SH-SY5Y (cell line): ENCODE measurements around the gene DRD3.

Experiments
- GATA2 ChIP-seq: IDR thresholded peaks from 2 replicates; pipeline ENCODE4 v1.6.1; 2011; ENCODE audit warnings: mild to moderate bottlenecking, low read depth, low read length
- GATA3 ChIP-seq: IDR thresholded peaks from 2 replicates; pipeline ENCODE4 v1.6.1; 2011; ENCODE audit warnings: low read depth, mild to moderate bottlenecking, low read length, moderate library complexity

DRD3 gene

DNA sequence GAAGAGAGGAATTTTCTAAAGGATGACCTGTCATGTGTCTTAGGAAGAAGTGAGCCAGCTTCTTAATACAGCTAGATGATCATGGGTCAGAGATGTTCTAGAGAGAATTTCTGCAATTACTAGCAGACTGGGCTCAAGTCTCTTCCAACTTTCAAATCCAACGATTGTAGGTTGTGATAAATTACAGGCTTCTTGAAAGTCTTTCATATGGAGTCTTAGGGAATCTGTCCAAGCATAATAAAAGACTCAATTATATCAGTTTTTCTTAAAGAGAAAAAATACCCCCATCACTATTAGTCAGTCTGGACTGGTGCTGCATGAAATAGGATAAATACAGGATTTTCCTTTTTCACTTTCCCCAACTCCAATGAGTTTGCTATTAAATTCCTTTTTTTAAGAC is 59.1 kb downstream of the DRD3 start:
- TF ChIP-seq GATA3 = no peak
- TF ChIP-seq GATA2 = no peak

DNA sequence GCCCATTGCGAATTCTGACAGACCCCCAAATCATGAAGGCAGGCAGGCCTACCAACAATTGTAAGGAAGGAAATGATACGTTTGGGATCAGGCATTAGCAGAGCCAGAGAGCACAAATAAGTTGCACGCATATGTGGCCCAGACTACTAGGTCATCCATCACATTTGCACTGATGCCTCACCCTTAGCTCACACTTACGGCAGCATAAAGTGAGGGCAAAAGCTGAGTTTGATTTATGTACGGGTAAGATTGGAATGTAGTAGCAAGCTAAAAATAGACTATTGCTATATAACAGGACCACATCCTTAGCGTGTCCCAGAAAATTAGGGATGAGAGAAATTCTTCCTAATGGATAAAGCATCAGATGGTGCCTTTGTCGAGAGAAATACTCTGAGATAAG is 63.7 kb downstream of the DRD3 start:
- TF ChIP-seq GATA2 (no peak), GATA3 (no peak)

DNA sequence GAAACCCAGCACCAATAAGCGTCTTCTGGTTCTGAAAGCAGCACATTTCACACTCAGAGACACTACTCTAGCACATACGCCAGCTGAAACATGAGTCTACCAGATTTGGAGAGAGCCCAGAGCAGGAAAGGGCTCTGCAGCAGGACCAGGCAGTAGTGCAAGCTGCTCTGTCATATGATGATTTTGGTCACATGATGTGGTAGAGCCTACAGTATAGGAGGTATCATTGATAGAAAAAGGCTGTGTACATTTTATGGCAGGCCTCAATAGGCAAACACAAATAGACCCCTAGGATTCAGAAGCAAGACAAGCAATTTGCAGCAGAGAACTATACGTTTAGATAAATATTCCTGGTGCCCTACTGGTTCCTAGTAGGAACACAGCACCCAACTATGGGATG is 64.1 kb downstream of the DRD3 start:
- no peak for TF ChIP-seq GATA2
- no peak for TF ChIP-seq GATA3

GRCh38 chr3:114112696-114113095 is 66.2 kb downstream of the DRD3 start:
- TF ChIP-seq GATA3 (no peak), GATA2 (no peak)

DNA sequence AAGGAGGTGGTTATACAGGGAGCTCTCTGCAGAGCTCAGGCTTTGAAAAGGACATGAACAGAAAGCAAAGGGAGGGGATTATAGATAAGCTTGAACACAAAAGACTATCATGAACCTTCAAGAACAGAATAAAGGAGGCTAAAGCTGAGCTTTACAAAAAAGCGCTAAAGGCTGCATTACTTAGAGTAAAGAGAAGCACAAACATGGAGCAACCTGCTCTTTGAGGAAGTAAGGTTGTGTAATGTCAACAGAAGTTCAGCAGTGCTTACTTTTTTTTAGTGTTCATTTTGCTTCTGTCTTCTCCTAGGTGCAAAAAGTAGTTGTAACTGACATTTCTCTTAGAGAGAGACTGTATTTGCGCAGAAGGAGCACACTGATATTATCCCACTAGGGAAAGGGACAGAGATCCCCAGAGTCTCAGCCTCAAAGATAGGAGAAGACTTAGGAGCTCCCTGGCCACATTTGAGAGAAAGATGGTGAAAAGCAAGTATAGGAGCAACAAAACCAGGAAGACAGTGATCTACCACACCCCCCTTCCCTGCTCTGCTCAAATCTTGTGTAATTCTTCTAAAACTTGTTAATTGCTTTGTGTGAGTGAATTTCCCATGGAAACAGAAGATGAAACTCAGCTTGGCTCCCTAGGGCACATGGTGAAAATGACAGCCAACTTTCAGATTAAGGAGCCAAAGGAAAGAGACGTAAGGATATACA is 67.6 kb downstream of the DRD3 start:
- TF ChIP-seq GATA3 (no peak), GATA2 (no peak)

DNA sequence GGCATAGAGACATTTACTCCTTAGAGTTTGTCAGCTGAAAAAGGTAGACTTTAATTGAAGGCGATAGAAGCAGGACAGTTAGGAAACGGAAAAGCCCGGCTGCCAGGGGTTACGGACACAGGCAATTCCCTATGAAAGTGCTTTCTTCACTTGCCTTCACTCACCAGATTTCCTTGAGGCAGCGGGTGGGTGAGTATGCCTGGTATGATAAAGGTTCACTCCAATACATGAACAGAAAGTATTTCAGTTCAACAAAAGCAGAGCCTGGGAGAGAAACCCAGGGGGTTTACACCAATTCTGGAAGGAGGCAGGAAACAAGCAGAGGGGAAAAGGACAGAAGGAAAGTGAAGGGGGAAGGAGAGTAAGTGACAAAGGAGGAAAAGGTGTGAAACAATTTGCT is 68.4 kb downstream of the DRD3 start:
- TF ChIP-seq GATA2 = no peak
- no peak for TF ChIP-seq GATA3

DNA sequence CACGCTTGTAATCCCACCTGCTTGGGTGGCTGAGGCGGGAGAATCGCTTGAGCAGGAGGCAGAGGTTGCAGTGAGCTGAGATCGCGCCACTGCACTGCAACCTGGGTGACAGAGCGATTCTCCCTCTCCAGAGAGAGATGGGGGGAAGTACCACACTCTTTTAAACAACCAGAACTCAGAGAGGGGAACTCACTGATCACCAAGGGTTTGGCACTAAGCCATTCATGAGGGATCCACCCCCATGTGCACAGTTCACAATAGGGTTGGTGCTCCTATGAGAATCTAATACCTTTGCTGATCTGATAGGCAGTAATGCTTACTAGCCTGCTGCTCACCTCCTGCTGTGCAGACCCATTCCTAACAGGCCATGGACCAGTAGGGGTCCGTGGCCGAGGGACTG is 70.7 kb downstream of the DRD3 start:
- TF ChIP-seq GATA3 (no peak), GATA2 (no peak)

GRCh38 chr3:114104414-114104813 is 74.4 kb downstream of the DRD3 start:
- no peak for TF ChIP-seq GATA3
- TF ChIP-seq GATA2 = no peak

GRCh38 chr3:114103858-114104257 is 75.0 kb downstream of the DRD3 start:
- TF ChIP-seq GATA2 (no peak), GATA3 (no peak)

- TF ChIP-seq GATA2 = no peak
- TF ChIP-seq GATA3 = no peak
Observed at GRCh38 chr3:114103181-114103580, 75.7 kb downstream of the DRD3 start.

- TF ChIP-seq GATA2 (no peak), GATA3 (no peak)
Observed at GRCh38 chr3:114101101-114101500, 77.8 kb downstream of the DRD3 start.

DNA sequence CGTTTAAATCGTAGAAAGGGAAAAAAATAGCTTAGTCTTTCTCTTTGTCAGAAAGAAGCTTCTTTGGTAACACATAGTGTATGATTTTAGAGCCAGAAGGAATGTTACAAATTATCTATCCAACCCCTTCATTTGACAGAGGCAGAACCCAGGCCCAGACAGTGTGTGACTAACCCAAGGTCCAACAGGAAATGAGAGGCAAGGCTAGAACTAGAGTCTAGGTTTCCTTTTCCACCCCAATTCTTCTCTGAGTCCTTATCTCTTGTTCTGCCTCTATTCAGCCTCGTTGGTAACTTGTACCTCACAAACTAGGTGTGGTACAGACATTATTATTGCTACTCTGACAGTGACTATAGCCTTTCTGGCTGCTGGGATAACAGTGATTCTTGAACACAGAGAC is 83.1 kb downstream of the DRD3 start:
- TF ChIP-seq GATA3 (no peak), GATA2 (no peak)

GRCh38 chr3:114093596-114093995 is 85.3 kb downstream of the DRD3 start:
- TF ChIP-seq GATA3 (no peak), GATA2 (no peak)

DNA sequence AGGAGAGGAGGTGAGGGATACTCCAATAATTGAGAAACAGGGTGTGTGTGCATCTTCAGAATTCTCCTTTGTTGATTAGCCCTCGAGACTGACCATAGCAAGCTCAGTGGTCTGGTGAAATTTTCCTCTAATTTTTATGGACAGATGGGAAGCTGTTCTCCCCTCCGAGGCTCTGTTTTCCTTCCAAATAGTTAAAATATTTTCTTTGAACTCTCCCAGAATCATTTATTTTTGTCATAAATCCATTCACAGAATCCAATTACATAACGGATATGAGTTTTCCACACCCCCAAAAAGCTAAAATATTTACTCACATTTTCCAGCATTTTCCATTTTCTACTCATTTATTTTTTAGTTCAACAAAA is 85.9 kb downstream of the DRD3 start:
- no peak for TF ChIP-seq GATA2
- no peak for TF ChIP-seq GATA3

- TF ChIP-seq GATA3 (no peak), GATA2 (no peak)
Observed at GRCh38 chr3:114092151-114093015, 86.5 kb downstream of the DRD3 start.
